Progenitor cell of endocrine pancreas (in vitro differentiated cells): ENCODE results near the gene APOL4. TPM values are rescaled to one million over a fixed set of nuclear protein-coding genes. Genes with fewer than 3 reads are reported as not detected.

ENCODE experiments used
- DNase-seq: peaks from one replicate; pipeline ENCODE4 v3.0.0; 2021; ENCODE audit warnings: low spot score; ENCODE audit not compliant: unreplicated experiment
- H3K27ac Mint-ChIP-seq: 2 replicates; pipeline ENCODE4 v1.8.0; 2021; ENCODE audit warnings: mild to moderate bottlenecking, moderate library complexity, mixed read lengths
- H3K27me3 Mint-ChIP-seq: 2 replicates; pipeline ENCODE4 v1.8.0; 2021; ENCODE audit warnings: mixed read lengths
- H3K36me3 Mint-ChIP-seq: 2 replicates; pipeline ENCODE4 v1.8.0; 2022; ENCODE audit warnings: mixed read lengths; ENCODE audit not compliant: insufficient read depth
- H3K4me1 Mint-ChIP-seq: 2 replicates; pipeline ENCODE4 v1.8.0; 2021; ENCODE audit warnings: low read depth, mixed read lengths
- H3K4me3 Mint-ChIP-seq: 2 replicates; pipeline ENCODE4 v1.8.0; 2021; ENCODE audit warnings: low read depth, mild to moderate bottlenecking, moderate library complexity, mixed read lengths
- H3K9me3 Mint-ChIP-seq: 2 replicates; pipeline ENCODE4 v1.8.0; 2021; ENCODE audit warnings: low read depth, mixed read lengths
- total RNA-seq: library from RNA; stranded (reverse); gene quantifications from 2 replicates; pipeline ENCODE4 v1.2.1, GENCODE V29; 2021
- TF ChIP-seq, protein P1 (sequence below): fragments of 200-600 bp; sonication (generic); IDR thresholded peaks from one replicate; pipeline ENCODE4 v1.5.0; 2021; ENCODE audit warnings: antibody characterized with exemption, mild to moderate bottlenecking; ENCODE audit not compliant: unreplicated experiment

Gene APOL4
- total RNA-seq, 1 donor from 2014 or later: not detected

DNA sequence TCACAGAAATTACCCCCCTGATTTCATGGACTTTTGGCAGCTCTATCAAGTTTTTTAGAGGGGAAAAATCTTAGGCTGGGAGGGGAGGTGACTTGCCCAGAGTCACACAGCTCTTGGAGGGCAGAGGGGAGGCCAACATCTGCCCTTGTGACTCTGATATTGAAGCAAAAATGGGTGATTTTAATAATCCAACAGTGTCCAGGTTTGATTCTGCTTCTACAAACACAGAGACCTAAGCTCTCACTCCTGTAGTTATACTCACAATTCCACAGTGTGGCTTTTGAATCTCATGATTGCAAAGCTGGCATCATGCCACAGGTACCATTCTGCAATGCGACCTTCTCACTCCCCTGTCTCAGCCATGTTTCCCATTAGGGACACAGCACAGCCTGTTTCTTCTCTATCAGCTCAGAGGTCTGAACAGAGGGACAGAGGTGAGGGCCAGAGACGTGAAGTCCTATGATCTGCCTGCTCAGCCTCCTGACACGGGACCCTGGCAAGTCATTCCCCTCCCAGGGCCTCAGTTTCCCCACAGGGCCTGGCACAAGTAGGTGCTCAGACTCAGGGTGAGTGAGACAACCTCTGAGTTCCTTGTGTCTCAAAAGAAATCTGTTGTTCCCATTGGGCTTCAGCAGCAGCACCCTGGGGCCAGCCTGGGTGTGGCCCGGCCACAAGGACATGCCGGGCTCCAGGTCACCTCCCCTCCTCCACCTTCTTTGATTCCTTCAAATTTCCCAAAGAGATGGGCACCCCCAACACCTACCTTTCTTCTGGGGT lies 37.0 kb upstream of the APOL4 start:
- Mint-ChIP-seq H3K9me3 (peaks cover 10% of the 10 kb centered on the region), H3K27ac (peak overlapping the region; percentile 95), H3K4me3 (peak overlapping the region; percentile 92), H3K4me1 (peaks cover 32% of the 10 kb centered on the region), H3K36me3 (peaks cover 13% of the 10 kb centered on the region), H3K27me3 (no peaks in the 10 kb centered on the region)
- TF ChIP-seq, protein P1, sequence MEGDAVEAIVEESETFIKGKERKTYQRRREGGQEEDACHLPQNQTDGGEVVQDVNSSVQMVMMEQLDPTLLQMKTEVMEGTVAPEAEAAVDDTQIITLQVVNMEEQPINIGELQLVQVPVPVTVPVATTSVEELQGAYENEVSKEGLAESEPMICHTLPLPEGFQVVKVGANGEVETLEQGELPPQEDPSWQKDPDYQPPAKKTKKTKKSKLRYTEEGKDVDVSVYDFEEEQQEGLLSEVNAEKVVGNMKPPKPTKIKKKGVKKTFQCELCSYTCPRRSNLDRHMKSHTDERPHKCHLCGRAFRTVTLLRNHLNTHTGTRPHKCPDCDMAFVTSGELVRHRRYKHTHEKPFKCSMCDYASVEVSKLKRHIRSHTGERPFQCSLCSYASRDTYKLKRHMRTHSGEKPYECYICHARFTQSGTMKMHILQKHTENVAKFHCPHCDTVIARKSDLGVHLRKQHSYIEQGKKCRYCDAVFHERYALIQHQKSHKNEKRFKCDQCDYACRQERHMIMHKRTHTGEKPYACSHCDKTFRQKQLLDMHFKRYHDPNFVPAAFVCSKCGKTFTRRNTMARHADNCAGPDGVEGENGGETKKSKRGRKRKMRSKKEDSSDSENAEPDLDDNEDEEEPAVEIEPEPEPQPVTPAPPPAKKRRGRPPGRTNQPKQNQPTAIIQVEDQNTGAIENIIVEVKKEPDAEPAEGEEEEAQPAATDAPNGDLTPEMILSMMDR: no peak
- no peak for DNase-seq

DNA sequence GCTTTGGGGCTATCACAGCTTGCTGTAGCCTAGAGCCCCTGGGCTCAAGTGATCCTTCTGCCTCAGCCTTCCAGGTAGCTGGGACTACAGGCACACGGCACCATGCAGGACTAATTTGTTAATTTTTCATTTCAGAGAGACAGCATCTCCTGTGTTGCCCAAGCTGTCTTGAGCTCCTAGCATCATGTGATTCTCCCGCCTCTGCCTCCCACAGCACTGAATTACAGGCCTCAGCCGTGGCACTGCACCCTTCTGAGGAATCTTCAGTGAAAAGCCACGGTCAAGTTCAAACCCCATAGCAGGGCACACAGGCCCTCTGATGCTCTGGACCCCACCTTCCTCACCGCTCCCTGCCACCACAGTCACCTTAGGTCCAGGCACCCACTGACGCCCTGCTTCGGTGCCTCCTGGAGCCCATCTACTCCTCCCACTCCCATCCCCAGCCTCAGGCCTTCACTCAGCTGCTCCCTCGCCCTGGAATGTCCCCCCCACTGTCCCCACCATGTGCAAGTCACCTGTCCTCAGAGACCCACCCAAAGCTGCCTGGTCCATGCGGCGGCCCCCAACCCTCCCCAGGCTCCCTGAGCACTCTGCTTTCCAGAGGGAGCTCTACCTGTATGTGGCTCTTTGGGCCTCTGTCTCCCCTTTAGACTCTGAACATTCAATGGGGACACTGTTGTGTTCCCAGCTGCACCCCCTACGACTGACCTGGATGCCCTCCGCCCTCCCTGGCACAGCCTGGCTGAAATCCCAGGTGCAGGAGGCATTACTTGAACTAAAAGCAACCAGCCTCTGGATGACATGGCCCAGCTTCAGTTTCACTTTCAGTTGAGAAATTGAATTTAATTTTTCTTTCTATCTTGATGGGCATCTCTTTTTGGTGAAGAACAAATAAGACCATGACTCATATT lies 36.1 kb upstream of the APOL4 start:
- H3K4me3 Mint-ChIP-seq: no peak overlapping the region
- TF ChIP-seq, protein P1: no peak
- no peak for DNase-seq
- H3K27me3 Mint-ChIP-seq: no peaks in the 10 kb centered on the region
- H3K4me1 Mint-ChIP-seq: peaks cover 32% of the 10 kb centered on the region
- peak overlapping the region; percentile 43 for H3K27ac Mint-ChIP-seq
- peaks cover 10% of the 10 kb centered on the region for H3K9me3 Mint-ChIP-seq
- H3K36me3 Mint-ChIP-seq: peaks cover 13% of the 10 kb centered on the region

DNA sequence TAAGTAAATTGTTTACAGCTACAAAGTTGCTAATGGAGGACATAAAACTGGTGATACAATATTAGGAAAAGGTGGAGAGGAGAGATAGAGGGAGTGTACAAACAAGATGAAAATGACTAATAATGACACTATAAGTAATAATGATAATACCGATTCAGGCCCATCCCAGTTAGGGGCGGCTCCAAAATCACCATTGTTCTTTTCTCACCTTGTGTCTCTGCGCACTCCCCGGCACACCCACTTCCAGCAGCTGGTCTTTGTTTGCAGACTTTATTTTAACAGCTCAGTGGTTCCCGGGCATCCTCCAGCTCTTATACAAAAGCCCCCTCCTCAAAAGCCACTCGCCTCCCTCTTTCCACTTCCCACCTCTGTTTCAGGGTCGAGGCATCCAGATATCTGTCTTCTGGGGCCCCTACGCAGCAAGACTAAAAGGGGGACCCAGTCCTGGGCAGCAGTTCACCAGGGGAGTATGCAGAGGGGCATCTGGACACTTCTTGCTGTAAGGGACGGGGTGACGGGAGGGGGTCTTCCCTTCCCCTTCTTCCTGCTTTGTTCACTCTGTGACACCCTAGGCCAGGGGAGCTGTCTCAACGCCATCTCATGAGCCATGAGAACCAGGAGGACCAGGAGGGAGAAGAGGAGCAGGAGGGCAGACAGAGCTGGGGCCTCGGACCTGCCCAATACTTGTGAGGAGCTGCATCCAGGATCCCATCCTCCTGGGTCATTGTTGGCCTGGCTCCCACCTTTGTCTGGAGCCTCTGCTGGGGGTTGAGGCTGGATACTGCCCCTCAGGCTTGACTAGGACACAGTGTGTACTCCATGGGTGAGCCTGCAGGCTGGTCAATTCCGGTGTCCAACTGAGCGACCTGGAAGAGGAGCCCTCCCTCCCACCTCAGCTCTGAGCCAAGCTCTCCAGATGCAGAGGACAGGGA lies 35.0 kb upstream of the APOL4 start:
- Mint-ChIP-seq H3K27me3 (no peaks in the 10 kb centered on the region), H3K9me3 (peaks cover 10% of the 10 kb centered on the region), H3K4me1 (peaks cover 32% of the 10 kb centered on the region), H3K27ac (no peak overlapping the region), H3K36me3 (peaks cover 14% of the 10 kb centered on the region), H3K4me3 (peak overlapping the region; percentile 12)
- no peak for DNase-seq
- TF ChIP-seq, protein P1: no peak

DNA sequence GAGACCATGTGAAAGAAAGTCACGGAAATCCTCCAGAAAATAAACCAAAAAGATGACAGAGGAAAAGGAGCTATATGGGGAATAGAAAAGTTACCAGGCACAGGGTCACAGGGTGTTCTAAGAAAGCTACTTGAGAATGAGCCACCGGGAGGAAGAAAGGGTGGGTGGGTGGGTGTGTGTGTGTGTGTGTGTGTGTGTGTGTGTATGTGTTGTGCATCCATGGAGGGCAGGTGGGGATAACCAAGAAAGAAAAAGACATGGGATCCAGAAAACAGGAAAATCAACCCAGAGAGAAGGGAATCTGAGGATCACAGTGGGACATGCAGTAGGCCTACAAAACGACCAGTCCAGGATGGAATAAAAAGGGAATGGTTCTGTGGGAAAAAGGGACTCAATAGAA lies 34.0 kb upstream of the APOL4 start:
- Mint-ChIP-seq H3K27ac (no peak overlapping the region), H3K9me3 (peaks cover 10% of the 10 kb centered on the region), H3K4me1 (peaks cover 32% of the 10 kb centered on the region), H3K27me3 (no peaks in the 10 kb centered on the region), H3K4me3 (peak overlapping the region; percentile 6), H3K36me3 (peaks cover 14% of the 10 kb centered on the region)
- no peak for DNase-seq
- TF ChIP-seq, protein P1: no peak

DNA sequence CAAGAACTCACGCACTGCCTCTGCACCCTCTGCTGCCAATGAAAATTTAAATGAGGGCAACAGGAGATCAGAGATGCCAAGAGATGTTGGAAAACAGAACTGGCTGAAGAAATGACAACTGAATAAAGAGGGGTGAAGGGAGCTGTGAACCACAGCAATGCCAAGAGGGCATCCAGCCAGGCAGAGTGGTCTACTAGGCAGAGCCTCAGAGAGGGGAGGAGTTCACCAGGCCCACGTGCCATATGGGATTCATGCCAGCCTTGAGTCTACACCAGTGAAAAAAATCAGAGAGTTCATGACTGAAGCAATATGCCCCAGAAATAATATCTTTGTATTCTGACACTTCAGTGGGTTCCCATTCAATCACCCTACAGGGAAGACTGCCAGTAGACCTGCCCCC lies 33.3 kb upstream of the APOL4 start:
- Mint-ChIP-seq H3K27me3 (no peaks in the 10 kb centered on the region), H3K36me3 (peaks cover 14% of the 10 kb centered on the region), H3K4me3 (no peak overlapping the region), H3K9me3 (peaks cover 10% of the 10 kb centered on the region), H3K27ac (no peak overlapping the region), H3K4me1 (peaks cover 31% of the 10 kb centered on the region)
- no peak for DNase-seq
- TF ChIP-seq, protein P1: no peak
